Measurements from ENCODE around the gene PPM1K.

- TF ChIP-seq GABPA (IDR thresholded peaks at IDR 0.05; ENCODE audit: low read depth) (no peak), CTCF (IDR thresholded peaks at IDR 0.05; ENCODE audit: insufficient read depth, low read length) (no peak), POLR2AphosphoS5 (IDR thresholded peaks at IDR 0.05; ENCODE audit: low read depth) (no peak), REST (IDR thresholded peaks at IDR 0.05; ENCODE audit: insufficient replicate concordance, low read depth) (no peak), SPI1 (IDR thresholded peaks at IDR 0.05; ENCODE audit: borderline replicate concordance, low read depth) (no peak)
Measured at GRCh38 chr4:88227734-88228133, 56.6 kb downstream of the PPM1K start.
